ENCODE measurements around the gene COL9A1.

- no peak for TF ChIP-seq EZH2phosphoT487 (IDR thresholded peaks at IDR 0.05; ENCODE audit: low read length)
- TF ChIP-seq, protein P1, sequence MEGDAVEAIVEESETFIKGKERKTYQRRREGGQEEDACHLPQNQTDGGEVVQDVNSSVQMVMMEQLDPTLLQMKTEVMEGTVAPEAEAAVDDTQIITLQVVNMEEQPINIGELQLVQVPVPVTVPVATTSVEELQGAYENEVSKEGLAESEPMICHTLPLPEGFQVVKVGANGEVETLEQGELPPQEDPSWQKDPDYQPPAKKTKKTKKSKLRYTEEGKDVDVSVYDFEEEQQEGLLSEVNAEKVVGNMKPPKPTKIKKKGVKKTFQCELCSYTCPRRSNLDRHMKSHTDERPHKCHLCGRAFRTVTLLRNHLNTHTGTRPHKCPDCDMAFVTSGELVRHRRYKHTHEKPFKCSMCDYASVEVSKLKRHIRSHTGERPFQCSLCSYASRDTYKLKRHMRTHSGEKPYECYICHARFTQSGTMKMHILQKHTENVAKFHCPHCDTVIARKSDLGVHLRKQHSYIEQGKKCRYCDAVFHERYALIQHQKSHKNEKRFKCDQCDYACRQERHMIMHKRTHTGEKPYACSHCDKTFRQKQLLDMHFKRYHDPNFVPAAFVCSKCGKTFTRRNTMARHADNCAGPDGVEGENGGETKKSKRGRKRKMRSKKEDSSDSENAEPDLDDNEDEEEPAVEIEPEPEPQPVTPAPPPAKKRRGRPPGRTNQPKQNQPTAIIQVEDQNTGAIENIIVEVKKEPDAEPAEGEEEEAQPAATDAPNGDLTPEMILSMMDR (IDR thresholded peaks at IDR 0.05; ENCODE audit: low read length): no peak
Observed at GRCh38 chr6:70327036-70327435, 24.2 kb upstream of the COL9A1 start.
